ENCODE measurements around the gene SUMO2.
A peak's percentile ranks its signal among the peaks of the same experiment; 100 is the strongest.

Gene SUMO2

GRCh38 chr17:75125984-75126383, 56.8 kb downstream of the SUMO2 start:
- peaks cover 1 to 47% of the 10 kb centered on the region in 2 experiments; a peak in 2 of 3 replicates for H3K36me3 ChIP-seq (ENCODE audit: control insufficient read depth in 2 of 2, insufficient read depth in 1 of 2, low read length in 2 of 2)
- ChIA-PET CTCF (interaction anchor here (0.6 to 6.0 kb wide), 3 partner anchors 10 to 335 kb away, joined by 3 to 77 read pairs (median 3); no protein-coding TSS in a partner anchor), POLR2A (interaction anchor here (0.6 to 3.1 kb wide), 4 partner anchors 10 to 729 kb away, joined by 3 to 8 read pairs (median 4); partner anchors contain the start of genes GGA3 and WBP2)
- H3K9me3 ChIP-seq (ENCODE audit: control insufficient read depth, insufficient read depth, low read depth, low read length), result no peaks in the 10 kb centered on the region
- H3K4me1 ChIP-seq (ENCODE audit: control insufficient read depth, insufficient read depth, low read length), result 0 out of 2 replicates have a peak, but pooled peaks cover 4% of the 10 kb centered on the region
- H3K4me3 ChIP-seq (ENCODE audit: low read depth, low read length), result no peak overlapping the region
- peak; percentile 64; the same call in 1 of the 2 replicates for TF ChIP-seq PRDM10 (tag by site-specific recombination; IDR thresholded peaks at IDR 0.05)
- no peak for TF ChIP-seq ZNF274 (IDR thresholded peaks at IDR 0.05; ENCODE audit: low read length)
- TF ChIP-seq ZNF274 (tag by site-specific recombination; IDR thresholded peaks at IDR 0.05; ENCODE audit: borderline replicate concordance), result no peak
- no peak for TF ChIP-seq ZNF654 (tag by site-specific recombination; IDR thresholded peaks at IDR 0.05; ENCODE audit: low read depth)
- TF ChIP-seq ZNF155 (tag by site-specific recombination; IDR thresholded peaks at IDR 0.05), result no peak
- no peak for TF ChIP-seq ZNF398 (tag by site-specific recombination; IDR thresholded peaks at IDR 0.05)
- no peak for TF ChIP-seq ZNF623 (tag by site-specific recombination; IDR thresholded peaks at IDR 0.05)
- TF ChIP-seq ZNF426 (tag by site-specific recombination; IDR thresholded peaks at IDR 0.05), result no peak
- TF ChIP-seq ZNF391 (tag by site-specific recombination; IDR thresholded peaks at IDR 0.05; ENCODE audit: borderline replicate concordance, low read depth), result no peak
- TF ChIP-seq ZNF549 (tag by site-specific recombination; IDR thresholded peaks at IDR 0.05), result no peak
- no peak for TF ChIP-seq ZNF558 (tag by site-specific recombination; IDR thresholded peaks at IDR 0.05)
- peak; percentile 32; the same call in 1 of the 2 replicates for TF ChIP-seq ZNF600 (tag by site-specific recombination; IDR thresholded peaks at IDR 0.05)
- no peak for TF ChIP-seq ZNF488 (tag by site-specific recombination; IDR thresholded peaks at IDR 0.05)
- no peak for TF ChIP-seq ZIC2 (tag by site-specific recombination; IDR thresholded peaks at IDR 0.05)
- TF ChIP-seq GLIS1 (tag by site-specific recombination; IDR thresholded peaks at IDR 0.05), result no peak
- TF ChIP-seq ZNF133 (tag by site-specific recombination; IDR thresholded peaks at IDR 0.05), result no peak
- H3K27ac ChIP-seq (ENCODE audit: extremely low read depth, low read depth, low read length), result no peak overlapping the region

GRCh38 chr17:75124819-75125162, 58.0 kb downstream of the SUMO2 start:
- CTCF ChIA-PET, result interaction anchor here (0.6 to 6.0 kb wide), 5 partner anchors 9 to 94 kb away, joined by 3 to 77 read pairs (median 3); no protein-coding TSS in a partner anchor

More at GRCh38 chr17:75124819-75125162, 58.0 kb downstream of the SUMO2 start:
- POLR2A ChIA-PET, result interaction anchor here (0.6 to 3.2 kb wide), 14 partner anchors 8 to 164 kb away, joined by 3 to 21 read pairs (median 4); partner anchors contain the start of genes ARMC7, ATP5PD, GGA3 and HID1
- TF ChIP-seq ZFP3 (tag by site-specific recombination; IDR thresholded peaks at IDR 0.05; ENCODE audit: low read depth) (no peak), PRDM10 (tag by site-specific recombination; IDR thresholded peaks at IDR 0.05) (peak; percentile 56; the same call in 1 of the 2 replicates), KLF10 (tag by site-specific recombination; IDR thresholded peaks at IDR 0.05) (no peak), ZNF112 (tag by site-specific recombination; IDR thresholded peaks at IDR 0.05) (no peak), ZBTB44 (tag by site-specific recombination; IDR thresholded peaks at IDR 0.05) (no peak), ZNF777 (tag by site-specific recombination; IDR thresholded peaks at IDR 0.05; ENCODE audit: borderline replicate concordance) (no peak), ZNF843 (tag by site-specific recombination; IDR thresholded peaks at IDR 0.05) (no peak)
- Histone ChIP-seq H3K27ac (ENCODE audit: extremely low read depth, low read depth, low read length) (peak overlapping the region; percentile 32; the same call in 1 of the 2 replicates), H3K36me3 (ENCODE audit: control insufficient read depth in 2 of 2, insufficient read depth in 1 of 2, low read length in 2 of 2) (peaks cover 3 to 47% of the 10 kb centered on the region in 2 experiments; a peak in 2 of 3 replicates), H3K4me3 (ENCODE audit: low read depth, low read length) (no peak overlapping the region), H3K4me1 (ENCODE audit: control insufficient read depth, insufficient read depth, low read length) (0 out of 2 replicates have a peak, but pooled peaks cover 4% of the 10 kb centered on the region), H3K9me3 (ENCODE audit: control insufficient read depth, insufficient read depth, low read depth, low read length) (no peaks in the 10 kb centered on the region)
